GM15510 (cell line): ENCODE measurements around the gene ARPC5.

ENCODE experiments used
- POLR2A ChIP-seq: IDR thresholded peaks from 3 replicates; pipeline ENCODE4 v1.6.1; 2011; ENCODE audit warnings: borderline replicate concordance; ENCODE audit not compliant: insufficient read length; ENCODE audit errors: extremely low read depth

Gene ARPC5

DNA sequence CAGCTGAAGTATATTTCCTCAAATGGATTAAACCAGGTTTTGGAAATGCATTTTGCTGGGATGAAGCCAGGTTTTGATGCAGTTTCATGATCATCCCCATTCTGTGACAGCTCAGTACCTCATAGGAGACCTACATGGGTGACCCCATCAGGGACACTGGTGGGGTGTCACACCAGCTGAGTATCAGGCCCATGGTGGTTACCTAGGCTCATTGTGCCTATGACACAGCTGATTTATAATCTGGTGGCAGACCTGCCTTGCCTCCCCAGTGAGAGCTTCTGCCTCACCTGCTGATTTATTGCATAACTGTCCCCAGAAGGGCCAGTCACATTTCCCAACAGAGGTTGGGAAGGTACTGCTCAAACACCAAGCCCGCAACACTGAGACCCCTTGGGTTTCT is 49.1 kb downstream of the ARPC5 start:
- no peak for TF ChIP-seq POLR2A

DNA sequence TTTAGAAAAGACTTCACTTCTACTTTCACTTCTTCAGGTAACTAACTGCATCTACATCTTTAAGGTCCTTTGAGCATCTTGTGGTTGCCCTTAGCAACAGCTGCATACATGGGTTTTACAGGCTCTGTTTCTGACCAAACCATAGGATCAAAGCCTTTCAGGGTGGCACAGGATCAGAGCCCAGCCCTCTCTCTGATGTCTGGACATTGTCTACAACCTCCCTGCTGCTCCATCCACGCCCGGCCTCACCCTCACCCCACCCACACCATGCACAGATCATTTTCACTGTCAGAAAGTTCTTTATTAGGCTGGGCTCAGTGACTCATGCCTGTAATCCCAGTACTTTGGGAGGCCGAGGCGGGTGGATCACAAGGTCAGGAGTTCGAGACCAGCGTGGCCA is 50.5 kb downstream of the ARPC5 start:
- TF ChIP-seq POLR2A = no peak

DNA sequence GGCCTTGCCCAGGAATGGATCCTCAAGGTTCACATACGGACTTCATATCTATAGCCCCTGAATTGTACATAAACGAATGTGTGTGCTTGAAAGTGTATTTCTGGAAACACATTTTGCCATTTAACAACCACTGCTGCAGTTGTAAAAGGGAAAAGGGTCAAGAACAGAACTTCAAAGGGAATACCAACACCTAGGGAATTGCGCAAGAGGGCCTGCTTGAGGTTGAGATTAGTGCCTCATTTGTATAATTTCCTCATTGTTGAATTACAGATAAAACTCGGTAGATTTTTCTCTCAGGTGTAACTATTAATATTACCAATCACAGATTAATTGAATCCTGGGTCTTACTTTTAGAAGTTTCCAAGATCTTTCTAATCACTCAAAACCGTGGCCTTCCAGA is 51.4 kb downstream of the ARPC5 start:
- no peak for TF ChIP-seq POLR2A

- TF ChIP-seq POLR2A = no peak
Observed at GRCh38 chr1:183583466-183583865, 52.1 kb downstream of the ARPC5 start.

- no peak for TF ChIP-seq POLR2A
Observed at GRCh38 chr1:183582021-183582713, 53.4 kb downstream of the ARPC5 start.

GRCh38 chr1:183580281-183580682 is 55.3 kb downstream of the ARPC5 start:
- TF ChIP-seq POLR2A = no peak

DNA sequence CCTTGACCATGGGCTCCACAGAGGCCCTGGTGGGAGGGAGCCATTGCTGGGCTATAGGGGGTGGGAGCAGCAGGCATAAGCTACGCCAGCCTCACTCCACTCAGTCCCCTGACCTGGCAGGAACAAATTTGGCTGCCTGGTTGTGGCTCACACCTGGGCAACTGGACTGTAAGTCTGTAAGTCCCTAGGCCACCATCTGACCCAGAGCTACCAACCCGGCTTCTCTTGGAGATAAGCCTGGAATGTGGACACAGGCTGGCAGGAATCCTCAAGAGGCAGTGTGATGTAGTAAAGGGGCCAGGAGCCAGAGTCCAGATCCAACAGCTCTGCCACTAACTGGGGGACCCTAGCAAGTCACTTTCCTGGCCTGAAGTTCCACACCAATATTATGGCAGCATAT is 56.7 kb downstream of the ARPC5 start:
- no peak for TF ChIP-seq POLR2A

DNA sequence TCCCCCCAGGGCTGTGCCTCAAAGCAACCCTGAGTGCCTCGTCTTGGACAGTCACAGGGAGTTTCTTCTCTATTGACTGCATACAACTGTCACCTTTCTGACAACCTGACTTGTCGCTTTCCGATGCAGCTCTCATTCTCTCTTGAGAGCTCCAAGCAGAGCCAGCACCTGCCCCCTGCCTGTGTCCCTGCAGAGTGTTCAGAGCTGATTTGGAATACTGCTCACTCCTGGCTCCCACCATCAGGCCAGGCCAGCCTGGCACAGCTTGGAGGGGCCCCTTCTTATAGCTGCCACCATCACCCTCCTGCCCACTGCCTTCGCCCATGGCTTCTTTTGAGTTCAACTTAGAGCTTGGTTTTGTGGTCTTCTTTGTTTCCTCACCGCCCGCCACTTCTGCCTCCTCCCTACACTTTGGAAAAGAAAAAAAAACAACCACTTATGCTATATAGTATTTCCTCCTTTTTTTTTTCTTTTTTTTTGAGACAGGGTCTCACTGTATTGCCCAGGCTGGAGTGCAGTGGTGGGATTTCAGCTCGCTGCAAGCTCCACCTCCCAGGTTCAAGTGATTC is 57.6 kb downstream of the ARPC5 start:
- no peak for TF ChIP-seq POLR2A

- no peak for TF ChIP-seq POLR2A
Observed at GRCh38 chr1:183576537-183576936, 59.0 kb downstream of the ARPC5 start.

DNA sequence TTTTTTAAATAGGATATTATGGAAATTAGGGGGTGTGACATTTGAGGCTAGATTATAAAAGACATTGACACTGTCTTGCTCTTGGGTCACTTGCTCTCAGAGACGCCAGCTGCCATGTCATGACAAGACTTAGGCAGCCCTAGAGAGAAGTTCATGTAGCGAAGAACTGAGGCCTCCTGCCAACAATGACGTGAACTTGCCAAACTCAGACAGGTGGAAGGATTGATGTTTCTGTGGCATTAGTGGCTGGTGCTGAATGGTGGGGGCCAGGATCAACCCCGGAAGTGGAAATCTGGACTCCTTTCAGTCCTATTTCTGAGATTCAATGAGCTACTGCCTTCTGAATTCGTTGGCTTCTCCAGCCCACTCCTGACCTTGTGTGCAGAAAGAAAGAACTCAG is 60.0 kb downstream of the ARPC5 start:
- no peak for TF ChIP-seq POLR2A

GRCh38 chr1:183572721-183573120 is 62.9 kb downstream of the ARPC5 start:
- TF ChIP-seq POLR2A = no peak

GRCh38 chr1:183571678-183572268 is 63.8 kb downstream of the ARPC5 start:
- TF ChIP-seq POLR2A = no peak
